GM23338 (cell line): ENCODE data around the gene ACHE. TPM values are rescaled to one million over a fixed set of nuclear protein-coding genes. Genes with fewer than 3 reads are reported as not detected.

Experiments
- ATAC-seq: fragments of 200-7000 bp; cut with Tn5 transposase; 3 replicates; pipeline ENCODE4 v1.9.1; 2020
- DNase-seq: peaks from one replicate; pipeline ENCODE4 v3.0.0-alpha.2; 2015; ENCODE audit warnings: low spot score
- H2AFZ ChIP-seq: fragments of 200-600 bp; sonication (generic); 2 replicates; pipeline ENCODE4 v1.8.0; 2016; ENCODE audit warnings: antibody characterized with exemption, mild to moderate bottlenecking, moderate library complexity
- H3F3A ChIP-seq: fragments of 200-600 bp; sonication (generic); replicated peaks from 2 replicates; pipeline ENCODE4 v1.8.0; 2017; ENCODE audit warnings: antibody characterized with exemption, mixed run types, low read depth
- H3K27ac ChIP-seq: fragments of 200-600 bp; sonication (generic); 2 replicates; pipeline ENCODE4 v1.6.1; 2016; ENCODE audit warnings: low read depth
- H3K27me3 ChIP-seq: fragments of 200-600 bp; sonication (generic); 2 replicates; pipeline ENCODE4 v1.8.0; 2016; ENCODE audit warnings: mild to moderate bottlenecking, mixed run types, moderate library complexity; ENCODE audit not compliant: insufficient read depth
- H3K36me3 ChIP-seq: fragments of 200-600 bp; sonication (generic); 2 replicates; pipeline ENCODE4 v1.8.0; 2016; ENCODE audit warnings: mild to moderate bottlenecking; ENCODE audit not compliant: insufficient read depth
- H3K4me1 ChIP-seq: fragments of 200-600 bp; sonication (generic); 2 replicates; pipeline ENCODE4 v1.8.0; 2016; ENCODE audit warnings: mild to moderate bottlenecking, moderate library complexity; ENCODE audit not compliant: insufficient read depth
- H3K4me2 ChIP-seq: fragments of 200-600 bp; sonication (generic); 2 replicates; pipeline ENCODE4 v1.7.1; 2017; ENCODE audit warnings: mixed run types
- H3K4me3 ChIP-seq: fragments of 200-600 bp; sonication (generic); 2 replicates; pipeline ENCODE4 v1.6.1; 2016; ENCODE audit warnings: mixed run types
- H3K79me2 ChIP-seq: fragments of 200-600 bp; sonication (generic); replicated peaks from 2 replicates; pipeline ENCODE4 v1.8.0; 2017; ENCODE audit warnings: mild to moderate bottlenecking; ENCODE audit not compliant: insufficient read depth
- H3K9me2 ChIP-seq: fragments of 200-600 bp; sonication (generic); 2 replicates; pipeline ENCODE4 v1.8.0; 2017; ENCODE audit not compliant: insufficient read depth
- H4K20me1 ChIP-seq: fragments of 200-600 bp; sonication (generic); replicated peaks from 2 replicates; pipeline ENCODE4 v1.8.0; 2017; ENCODE audit warnings: mild to moderate bottlenecking; ENCODE audit not compliant: insufficient read depth
- H3K27ac Mint-ChIP-seq: 2 replicates; pipeline ENCODE4 v1.8.0; 2020; ENCODE audit warnings: inconsistent platforms, mild to moderate bottlenecking, moderate library complexity, mixed read lengths
- H3K27me3 Mint-ChIP-seq: 3 replicates; pipeline ENCODE4 v1.8.0; 2022; ENCODE audit warnings: low read depth, mild to moderate bottlenecking, moderate library complexity, mixed read lengths, inconsistent platforms; ENCODE audit not compliant: insufficient read depth, poor library complexity
- H3K36me3 Mint-ChIP-seq: 3 replicates; pipeline ENCODE4 v1.8.0; 2021; ENCODE audit warnings: low read depth, mild to moderate bottlenecking, inconsistent platforms, moderate library complexity, mixed read lengths
- H3K4me1 Mint-ChIP-seq: 3 replicates; pipeline ENCODE4 v1.8.0; 2020; ENCODE audit warnings: mild to moderate bottlenecking, inconsistent platforms, mixed read lengths
- H3K4me3 Mint-ChIP-seq: 3 replicates; pipeline ENCODE4 v1.8.0; 2021; ENCODE audit warnings: moderate library complexity, mild to moderate bottlenecking, inconsistent platforms, mixed read lengths
- H3K9me3 Mint-ChIP-seq: 3 replicates; pipeline ENCODE4 v1.8.0; 2020; ENCODE audit warnings: moderate library complexity, mild to moderate bottlenecking, inconsistent platforms, mixed read lengths
- CTCF ChIP-seq, 2 experiments: fragments of 200-600 bp in 1 of 2; sonication (generic) in 1 of 2; conservative IDR thresholded peaks; 2 replicates each; pipeline versions ENCODE4 v1.5.1 to v1.6.1; 2016 to 2017; ENCODE audit warnings: antibody characterized with exemption in 2 of 2, low read depth in 2 of 2, mild to moderate bottlenecking in 2 of 2, moderate library complexity in 1 of 2
- EZH2 ChIP-seq: fragments of 200-600 bp; sonication (generic); IDR thresholded peaks from one replicate; pipeline ENCODE4 v1.8.0; 2017; ENCODE audit warnings: antibody characterized with exemption, mild to moderate bottlenecking, low read depth; ENCODE audit not compliant: unreplicated experiment
- polyA plus RNA-seq: library from polyadenylated mRNA; unstranded; fragments of >200 nt; fragmentation: Nextera tagmentation; extraction: Ambion mirVana; gene quantifications from 2 replicates; pipeline ENCODE4 v1.2.1, GENCODE V29; 2016
- total RNA-seq: library from RNA; depleted of rRNA; stranded (reverse); fragments of >200 nt; shearing (Covaris generic); gene quantifications from 2 replicates; pipeline ENCODE4 v1.2.3, GENCODE V29; 2014
- TF ChIP-seq, protein P1 (sequence below): fragments of 250-450 bp; sonication (Bioruptor Pico); IDR thresholded peaks from 2 replicates; pipeline ENCODE4 v1.5.0; 2020; ENCODE audit warnings: mild to moderate bottlenecking, moderate library complexity

The ACHE gene
- total and polyA plus RNA-seq, 2 experiments from 2014 or later: 3.6 to 3.7 TPM

GRCh38 chr7:100865372-100865911, 30.2 kb downstream of the ACHE start:
- DNase-seq: peak; percentile 58
- Mint-ChIP-seq H3K27ac (no peak overlapping the region), H3K36me3 (peaks cover 54% of the 10 kb centered on the region), H3K27me3 (peaks cover 14% of the 10 kb centered on the region), H3K4me3 (peak overlapping the region; percentile 24; the same call in 1 of the 3 replicates), H3K9me3 (no peaks in the 10 kb centered on the region; the same call in 2 of the 3 replicates), H3K4me1 (peaks cover 14% of the 10 kb centered on the region; the same call in 2 of the 3 replicates)
- Histone ChIP-seq H4K20me1 (0 out of 2 replicates have a peak, but pooled peaks cover 3% of the 10 kb centered on the region), H3K4me1 (peaks cover 11% of the 10 kb centered on the region), H3K27me3 (no peaks in the 10 kb centered on the region), H3K79me2 (peaks cover 18% of the 10 kb centered on the region), H3F3A (peaks cover 13% of the 10 kb centered on the region; the same call in 1 of the 2 replicates), H2AFZ (no peak overlapping the region), H3K36me3 (peaks cover 4% of the 10 kb centered on the region; the same call in 1 of the 2 replicates), H3K9me2 (no peaks in the 10 kb centered on the region), H3K4me2 (no peak overlapping the region), H3K27ac (no peak overlapping the region), H3K4me3 (no peak overlapping the region)
- TF ChIP-seq, protein P1, sequence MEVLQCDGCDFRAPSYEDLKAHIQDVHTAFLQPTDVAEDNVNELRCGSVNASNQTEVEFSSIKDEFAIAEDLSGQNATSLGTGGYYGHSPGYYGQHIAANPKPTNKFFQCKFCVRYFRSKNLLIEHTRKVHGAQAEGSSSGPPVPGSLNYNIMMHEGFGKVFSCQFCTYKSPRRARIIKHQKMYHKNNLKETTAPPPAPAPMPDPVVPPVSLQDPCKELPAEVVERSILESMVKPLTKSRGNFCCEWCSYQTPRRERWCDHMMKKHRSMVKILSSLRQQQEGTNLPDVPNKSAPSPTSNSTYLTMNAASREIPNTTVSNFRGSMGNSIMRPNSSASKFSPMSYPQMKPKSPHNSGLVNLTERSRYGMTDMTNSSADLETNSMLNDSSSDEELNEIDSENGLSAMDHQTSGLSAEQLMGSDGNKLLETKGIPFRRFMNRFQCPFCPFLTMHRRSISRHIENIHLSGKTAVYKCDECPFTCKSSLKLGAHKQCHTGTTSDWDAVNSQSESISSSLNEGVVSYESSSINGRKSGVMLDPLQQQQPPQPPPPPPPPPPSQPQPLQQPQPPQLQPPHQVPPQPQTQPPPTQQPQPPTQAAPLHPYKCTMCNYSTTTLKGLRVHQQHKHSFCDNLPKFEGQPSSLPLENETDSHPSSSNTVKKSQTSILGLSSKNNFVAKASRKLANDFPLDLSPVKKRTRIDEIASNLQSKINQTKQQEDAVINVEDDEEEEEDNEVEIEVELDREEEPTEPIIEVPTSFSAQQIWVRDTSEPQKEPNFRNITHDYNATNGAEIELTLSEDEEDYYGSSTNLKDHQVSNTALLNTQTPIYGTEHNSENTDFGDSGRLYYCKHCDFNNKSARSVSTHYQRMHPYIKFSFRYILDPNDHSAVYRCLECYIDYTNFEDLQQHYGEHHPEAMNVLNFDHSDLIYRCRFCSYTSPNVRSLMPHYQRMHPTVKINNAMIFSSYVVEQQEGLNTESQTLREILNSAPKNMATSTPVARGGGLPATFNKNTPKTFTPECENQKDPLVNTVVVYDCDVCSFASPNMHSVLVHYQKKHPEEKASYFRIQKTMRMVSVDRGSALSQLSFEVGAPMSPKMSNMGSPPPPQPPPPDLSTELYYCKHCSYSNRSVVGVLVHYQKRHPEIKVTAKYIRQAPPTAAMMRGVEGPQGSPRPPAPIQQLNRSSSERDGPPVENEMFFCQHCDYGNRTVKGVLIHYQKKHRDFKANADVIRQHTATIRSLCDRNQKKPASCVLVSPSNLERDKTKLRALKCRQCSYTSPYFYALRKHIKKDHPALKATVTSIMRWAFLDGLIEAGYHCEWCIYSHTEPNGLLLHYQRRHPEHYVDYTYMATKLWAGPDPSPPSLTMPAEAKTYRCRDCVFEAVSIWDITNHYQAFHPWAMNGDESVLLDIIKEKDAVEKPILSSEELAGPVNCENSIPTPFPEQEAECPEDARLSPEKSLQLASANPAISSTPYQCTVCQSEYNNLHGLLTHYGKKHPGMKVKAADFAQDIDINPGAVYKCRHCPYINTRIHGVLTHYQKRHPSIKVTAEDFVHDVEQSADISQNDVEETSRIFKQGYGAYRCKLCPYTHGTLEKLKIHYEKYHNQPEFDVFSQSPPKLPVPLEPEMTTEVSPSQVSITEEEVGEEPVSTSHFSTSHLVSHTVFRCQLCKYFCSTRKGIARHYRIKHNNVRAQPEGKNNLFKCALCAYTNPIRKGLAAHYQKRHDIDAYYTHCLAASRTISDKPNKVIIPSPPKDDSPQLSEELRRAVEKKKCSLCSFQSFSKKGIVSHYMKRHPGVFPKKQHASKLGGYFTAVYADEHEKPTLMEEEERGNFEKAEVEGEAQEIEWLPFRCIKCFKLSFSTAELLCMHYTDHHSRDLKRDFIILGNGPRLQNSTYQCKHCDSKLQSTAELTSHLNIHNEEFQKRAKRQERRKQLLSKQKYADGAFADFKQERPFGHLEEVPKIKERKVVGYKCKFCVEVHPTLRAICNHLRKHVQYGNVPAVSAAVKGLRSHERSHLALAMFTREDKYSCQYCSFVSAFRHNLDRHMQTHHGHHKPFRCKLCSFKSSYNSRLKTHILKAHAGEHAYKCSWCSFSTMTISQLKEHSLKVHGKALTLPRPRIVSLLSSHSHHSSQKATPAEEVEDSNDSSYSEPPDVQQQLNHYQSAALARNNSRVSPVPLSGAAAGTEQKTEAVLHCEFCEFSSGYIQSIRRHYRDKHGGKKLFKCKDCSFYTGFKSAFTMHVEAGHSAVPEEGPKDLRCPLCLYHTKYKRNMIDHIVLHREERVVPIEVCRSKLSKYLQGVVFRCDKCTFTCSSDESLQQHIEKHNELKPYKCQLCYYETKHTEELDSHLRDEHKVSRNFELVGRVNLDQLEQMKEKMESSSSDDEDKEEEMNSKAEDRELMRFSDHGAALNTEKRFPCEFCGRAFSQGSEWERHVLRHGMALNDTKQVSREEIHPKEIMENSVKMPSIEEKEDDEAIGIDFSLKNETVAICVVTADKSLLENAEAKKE (CRISPR knock-in tag): no peak
- TF ChIP-seq CTCF (conservative IDR thresholded peaks at IDR 0.05; ENCODE audit: low read depth in 2 of 2) (peak in 1 of 2 experiments; percentile 45; a peak in 3 of 4 replicates), EZH2 (no peak)
- ATAC-seq: peak; percentile 9
